NOMO-1 (cell line): Measurements from ENCODE around the gene LMF1.

ENCODE experiments used
- DNase-seq, 2 experiments: peaks; one replicate each; lab custom pipeline; 2025; ENCODE audit not compliant: unreplicated experiment in 2 of 2; lab: John Stamatoyannopoulos, UW

Gene LMF1

GRCh38 chr16:970766-971581 lies at the start of gene LMF1:
Gene LMF1, minus strand, starts transcription at chr16:970984. Its CDS starts 4 bp downstream, at chr16:970980.
- peak; percentile 90 to 91 for DNase-seq

DNA sequence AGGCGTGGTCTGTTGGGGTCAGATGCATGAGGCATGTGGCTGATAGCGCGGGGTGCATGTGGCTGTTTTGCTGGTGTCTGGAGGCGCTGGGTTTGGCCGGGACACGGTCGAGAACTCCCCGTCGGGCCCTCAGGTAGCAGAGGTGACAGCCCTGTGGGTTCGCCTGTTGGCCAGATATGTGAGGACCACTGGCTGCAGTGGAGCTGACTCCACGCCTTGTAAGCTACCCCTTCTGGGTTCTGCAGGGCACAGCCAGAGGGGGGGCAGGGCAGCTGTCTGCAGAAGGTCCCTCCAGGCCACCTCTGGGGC lies 49.3 kb upstream of the LMF1 start:
- no peak for DNase-seq

- no peak for DNase-seq
Measured at GRCh38 chr16:1019231-1020090, 48.7 kb upstream of the LMF1 start.

DNA sequence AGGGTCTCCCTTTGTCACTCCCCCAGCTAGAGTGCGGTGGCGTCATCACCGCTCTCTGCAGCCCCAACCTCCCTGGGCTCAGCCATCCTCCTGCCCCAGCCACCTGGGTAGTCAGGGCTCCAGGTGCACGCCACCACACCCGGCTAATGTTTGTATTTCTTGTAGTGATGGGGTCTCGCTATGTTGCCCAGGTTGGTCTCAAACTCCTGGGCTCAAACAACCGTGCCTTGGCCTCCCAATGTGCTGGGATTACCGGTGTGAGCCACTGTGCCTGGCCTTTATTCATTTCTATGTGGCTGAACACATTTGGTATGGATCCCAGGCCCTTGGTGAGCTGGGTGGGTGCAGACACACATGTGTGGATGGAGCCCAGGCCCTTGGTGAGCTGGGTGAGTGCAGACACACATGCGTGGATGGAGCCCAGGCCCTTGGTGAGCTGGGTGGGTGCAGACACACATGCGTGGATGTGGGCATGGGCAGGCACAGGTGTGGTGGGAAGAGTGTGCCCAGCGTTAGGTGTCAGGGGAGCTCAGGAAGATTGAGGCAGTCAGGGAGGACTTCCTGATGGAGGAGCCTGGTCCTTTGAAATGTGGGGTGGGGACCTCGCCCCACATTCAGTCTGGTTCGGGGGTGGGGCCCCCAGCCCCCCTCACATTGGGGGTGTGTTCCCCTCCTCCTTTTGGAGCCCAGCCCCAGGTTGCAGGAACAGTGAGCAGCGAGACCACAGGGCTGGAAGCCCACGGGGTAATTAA lies 47.8 kb upstream of the LMF1 start:
- DNase-seq: no peak

DNA sequence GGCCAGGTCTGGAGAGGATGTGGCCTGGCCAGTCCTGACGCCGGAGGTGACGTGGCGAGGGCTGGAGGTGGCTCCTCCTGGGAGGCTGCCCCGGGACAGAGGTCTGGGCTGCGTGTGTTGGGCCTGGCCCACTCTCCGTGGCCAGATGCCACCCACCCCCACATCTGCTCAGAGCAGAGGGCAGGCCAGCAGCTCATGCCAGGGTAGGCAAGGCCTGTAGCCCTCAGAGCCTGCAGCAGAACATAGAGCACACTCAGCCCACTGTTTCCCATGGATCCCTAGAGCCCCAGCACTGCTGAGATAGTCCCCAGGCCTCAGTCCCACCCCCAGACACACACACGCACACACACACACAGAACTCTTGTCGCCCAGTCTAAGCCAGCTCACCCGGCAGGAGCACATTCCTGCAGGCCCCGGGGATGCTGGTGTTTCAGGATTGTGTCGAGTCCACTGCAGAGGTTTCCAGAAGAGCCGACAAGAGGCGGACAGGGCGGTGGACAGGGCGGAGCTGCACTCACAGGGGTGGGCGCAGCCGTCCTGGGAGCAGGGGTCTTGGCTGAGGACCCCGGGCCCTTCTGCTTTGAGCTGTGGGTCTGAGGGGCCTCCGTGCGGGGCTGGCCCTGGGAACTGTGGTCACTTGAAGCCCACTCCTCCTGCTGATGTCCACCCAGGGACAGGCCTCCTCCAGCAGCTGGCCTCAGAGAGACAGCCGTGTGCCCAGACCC lies 44.1 kb upstream of the LMF1 start:
- DNase-seq: no peak

- DNase-seq: no peak
Measured at GRCh38 chr16:1014221-1014620, 43.4 kb upstream of the LMF1 start.

DNA sequence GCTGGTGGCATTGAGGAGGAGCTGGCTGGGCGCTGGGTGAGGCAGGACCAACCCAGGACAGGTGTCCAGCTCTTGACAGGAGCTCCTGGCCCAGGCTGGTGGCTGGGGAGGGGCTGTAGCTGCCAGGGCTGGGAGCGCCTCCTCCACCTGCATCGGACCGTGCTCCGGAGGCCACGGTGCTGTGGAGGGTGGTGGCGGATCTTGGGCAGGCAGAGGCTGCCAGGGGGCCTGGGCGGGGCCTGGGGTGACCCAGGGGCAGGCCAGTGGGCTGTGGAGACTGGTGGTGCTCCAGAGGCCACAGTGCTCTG lies 42.8 kb upstream of the LMF1 start:
- DNase-seq: no peak

DNA sequence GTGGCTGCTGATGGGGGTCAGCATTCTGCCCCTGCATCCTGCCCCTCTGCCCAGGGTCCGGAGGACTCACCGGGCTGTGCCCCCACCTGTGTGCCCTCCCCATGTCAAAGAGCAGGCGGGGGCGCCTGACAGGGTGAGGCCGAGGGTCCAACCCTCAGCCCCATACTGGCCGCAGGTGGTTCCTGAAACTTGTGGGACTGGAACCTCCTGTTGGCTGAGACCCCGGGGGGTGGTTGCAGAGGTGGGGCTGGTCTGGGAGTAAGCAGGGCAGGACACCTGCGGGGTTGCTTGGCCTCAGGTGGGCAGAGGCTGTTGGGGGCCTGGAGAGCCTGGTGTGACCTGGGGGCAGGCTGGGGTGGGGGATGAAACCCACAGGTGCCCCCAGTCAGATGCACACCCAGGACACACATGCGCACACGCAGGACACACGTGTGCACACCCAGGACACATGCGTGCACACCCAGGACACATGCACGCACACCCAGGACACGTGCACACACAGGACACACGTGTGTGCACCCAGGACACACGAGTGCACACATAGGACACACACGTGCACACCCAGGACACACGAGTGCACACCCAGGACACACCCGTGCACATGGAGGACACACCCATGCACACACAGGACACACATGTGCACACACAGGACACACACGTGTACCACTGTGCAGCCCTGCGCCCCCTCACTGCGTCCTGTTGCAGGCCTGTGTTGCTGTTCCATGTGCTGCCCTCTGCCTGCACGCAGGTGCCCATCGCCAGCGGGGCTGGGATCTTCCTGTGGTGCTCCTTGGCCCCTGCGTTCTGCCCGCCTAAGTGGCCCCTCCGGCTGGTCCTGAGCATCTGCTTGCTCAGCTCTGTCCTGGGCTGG lies 42.2 kb upstream of the LMF1 start:
- no peak for DNase-seq

GRCh38 chr16:1012135-1012534 lies 41.4 kb upstream of the LMF1 start:
- no peak for DNase-seq

- DNase-seq: no peak
Measured at GRCh38 chr16:1011316-1012082, 40.7 kb upstream of the LMF1 start.

DNA sequence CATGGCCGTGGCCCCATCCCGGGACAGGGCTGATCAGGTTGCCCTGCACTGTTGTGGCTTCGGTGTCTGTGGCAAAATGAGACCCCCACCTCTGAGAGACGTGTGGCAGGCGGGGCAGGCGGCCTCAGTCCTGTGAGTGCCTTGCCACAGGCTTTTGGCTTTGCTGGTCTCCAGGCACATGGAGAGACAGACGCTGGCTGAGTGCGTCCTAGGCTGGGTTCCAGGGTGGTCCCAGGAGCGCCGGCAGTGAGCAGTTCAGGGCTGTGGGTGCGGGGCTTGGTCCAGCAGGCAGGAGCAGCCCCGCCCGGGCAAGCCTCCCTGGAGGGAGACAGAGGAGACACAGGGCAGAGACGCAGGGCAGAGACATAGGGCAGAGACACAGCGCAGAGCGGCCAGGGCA lies 40.0 kb upstream of the LMF1 start:
- no peak for DNase-seq

DNA sequence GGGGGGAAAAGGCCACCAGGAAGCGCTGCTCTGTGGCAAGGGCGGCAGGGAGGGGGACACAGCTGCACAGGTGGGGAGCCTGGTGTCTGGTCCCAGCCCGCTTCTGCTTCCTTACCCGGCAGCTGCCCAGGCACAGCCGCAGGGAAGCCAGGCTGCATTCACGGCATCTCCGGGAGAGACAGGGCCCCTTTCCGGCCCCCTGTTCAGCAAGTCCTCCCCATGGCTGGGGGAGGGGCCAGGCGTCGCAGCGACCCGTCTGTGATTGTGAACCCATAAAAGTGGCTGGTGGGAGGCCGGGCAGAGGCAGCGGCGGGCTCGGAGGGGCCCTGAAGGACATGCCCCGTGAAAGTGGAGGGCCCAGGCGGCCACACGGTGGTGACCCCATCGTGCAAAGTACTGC lies 39.5 kb upstream of the LMF1 start:
- no peak for DNase-seq

- no peak for DNase-seq
Measured at GRCh38 chr16:1009358-1010150, 38.8 kb upstream of the LMF1 start.

DNA sequence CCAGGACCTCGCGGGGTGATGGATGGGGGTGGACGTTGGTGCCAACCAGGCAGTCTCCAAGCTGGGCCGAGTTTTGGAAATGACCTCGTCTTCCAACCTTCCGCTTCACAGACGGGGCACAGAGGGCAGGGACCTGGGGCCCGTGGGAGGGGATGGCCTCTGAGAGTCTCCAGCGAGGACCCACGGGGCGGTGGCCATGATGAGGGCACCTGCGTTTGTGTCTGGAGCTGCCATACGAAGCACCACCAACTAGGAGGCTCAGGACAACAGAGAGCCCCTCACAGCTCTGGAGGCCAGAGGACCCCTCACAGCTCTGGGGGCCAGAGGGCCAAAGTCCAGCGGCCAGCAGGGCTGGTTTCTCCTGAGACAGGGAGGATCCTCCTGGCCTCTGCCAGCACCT lies 37.3 kb upstream of the LMF1 start:
- DNase-seq: no peak

DNA sequence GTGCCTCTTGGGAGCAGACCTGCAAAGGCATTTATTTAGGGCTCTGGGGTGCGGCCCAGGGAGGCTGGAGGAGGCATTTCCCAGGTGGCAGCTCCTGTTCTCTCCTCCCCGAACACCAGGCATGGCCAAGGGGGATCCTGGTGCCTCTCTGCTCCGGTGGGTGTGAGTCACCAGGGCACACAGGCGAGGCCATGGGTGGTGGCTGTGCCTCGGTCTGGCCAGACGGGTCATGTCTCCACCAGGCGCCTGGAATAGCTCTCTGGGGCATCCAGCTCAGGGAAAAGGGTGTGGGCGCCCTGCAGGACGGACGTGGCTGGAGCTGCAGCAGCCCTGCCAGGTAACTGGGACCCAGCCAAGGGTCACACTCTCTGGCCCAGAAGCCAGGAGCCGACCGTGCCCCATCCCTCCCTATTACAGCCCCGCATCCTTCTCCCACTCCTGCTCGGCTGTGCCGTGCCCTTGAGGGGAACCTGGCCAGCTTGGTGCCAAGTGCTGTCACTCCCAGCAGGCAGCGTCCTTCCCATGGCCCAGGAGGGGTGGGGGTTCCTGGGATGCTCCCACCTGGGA lies 36.6 kb upstream of the LMF1 start:
- DNase-seq: no peak

DNA sequence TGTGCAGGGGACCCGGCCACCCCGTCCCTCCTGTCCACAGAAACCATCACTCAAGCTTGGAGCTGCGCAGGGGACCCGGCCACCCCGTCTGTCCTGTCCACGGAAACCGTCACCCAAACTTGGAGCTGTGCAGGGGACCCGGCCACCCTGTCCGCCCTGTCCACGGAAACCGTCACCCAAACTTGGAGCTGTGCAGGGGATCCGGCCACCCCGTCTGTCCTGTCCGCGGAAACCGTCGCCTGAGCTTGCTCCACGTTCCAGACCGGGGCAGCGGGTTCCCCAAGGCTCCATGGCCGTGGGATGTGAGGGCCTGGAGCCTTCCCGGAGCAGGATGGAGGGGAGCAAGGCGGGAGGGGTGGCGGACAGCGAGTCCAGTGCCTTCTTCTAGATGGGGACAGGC lies 36.0 kb upstream of the LMF1 start:
- no peak for DNase-seq

DNA sequence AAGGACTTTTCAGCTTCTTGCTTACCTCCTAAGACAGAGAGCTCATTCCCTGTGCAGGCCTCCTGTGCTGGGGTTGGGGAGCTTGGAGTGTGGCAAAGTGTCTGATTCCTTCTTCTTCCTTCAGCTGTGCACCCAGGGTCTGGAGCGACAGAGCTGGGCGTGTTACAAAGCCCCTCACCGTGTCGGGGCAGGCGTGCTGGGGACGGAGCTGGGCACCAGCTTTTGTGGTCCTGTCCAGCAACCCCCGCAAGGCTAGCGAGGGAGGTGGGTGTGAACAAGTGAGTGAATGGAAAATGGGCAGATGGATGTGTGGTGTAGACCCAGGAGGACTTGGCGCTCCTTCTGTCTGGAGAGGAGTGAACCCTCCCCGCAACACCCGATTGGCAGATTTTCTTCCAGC lies 34.5 kb upstream of the LMF1 start:
- no peak for DNase-seq
